ENCODE measurements around the gene PIGS.

Gene PIGS

GRCh38 chr17:28549236-28550132 lies 21.8 kb downstream of the PIGS start:
- no peak for DNase-seq

- DNase-seq: no peak
These were observed 22.8 kb downstream of the PIGS start for GRCh38 chr17:28548417-28549130.

GRCh38 chr17:28547623-28548416 lies 23.5 kb downstream of the PIGS start:
- DNase-seq: peak; percentile 53

GRCh38 chr17:28547096-28547622 lies 24.2 kb downstream of the PIGS start:
- no peak for DNase-seq

GRCh38 chr17:28545787-28546415 lies 25.4 kb downstream of the PIGS start:
- no peak for DNase-seq

GRCh38 chr17:28545141-28545503 lies 26.2 kb downstream of the PIGS start:
- no peak for DNase-seq

GRCh38 chr17:28544402-28545140 lies 26.8 kb downstream of the PIGS start:
- no peak for DNase-seq

GRCh38 chr17:28541439-28541838 lies 29.9 kb downstream of the PIGS start:
- no peak for DNase-seq

GRCh38 chr17:28540231-28540630 lies 31.1 kb downstream of the PIGS start:
- DNase-seq: no peak

- DNase-seq: no peak
These were observed 32.9 kb downstream of the PIGS start for GRCh38 chr17:28538296-28538895.

- no peak for DNase-seq
These were observed 34.1 kb downstream of the PIGS start for GRCh38 chr17:28537219-28537610.

GRCh38 chr17:28536532-28537218 lies 34.6 kb downstream of the PIGS start:
- DNase-seq: no peak

GRCh38 chr17:28534740-28535375 lies 36.5 kb downstream of the PIGS start:
- no peak for DNase-seq

- DNase-seq: no peak
These were observed 38.1 kb downstream of the PIGS start for GRCh38 chr17:28533091-28533807.

GRCh38 chr17:28532050-28532960 lies 39.0 kb downstream of the PIGS start:
- DNase-seq: no peak

- no peak for DNase-seq
These were observed 40.4 kb downstream of the PIGS start for GRCh38 chr17:28530926-28531325.

GRCh38 chr17:28530250-28530649 lies 41.1 kb downstream of the PIGS start:
- no peak for DNase-seq

- DNase-seq: no peak
These were observed 42.3 kb downstream of the PIGS start for GRCh38 chr17:28529013-28529400.

Data from NCI-H226 (cell line).